PC-9 (cell line): ENCODE measurements around the gene IFI27L2. TPM values are rescaled to one million over a fixed set of nuclear protein-coding genes. Genes with fewer than 3 reads are reported as not detected.

ENCODE experiments used
- BruUV-seq: library from RNA; stranded (reverse); fragments of 400-500 nt; replicated peaks from 2 replicates; lab custom pipeline; 2021; lab: Mats Ljungman, UMichigan
- CTCF ChIA-PET: fragments of 300-600 bp; sonication (Branson Sonifier 250); formaldehyde crosslinking; loops from one replicate; lab custom pipeline; 2022; ENCODE audit warnings: antibody characterized with exemption; lab: Charles Lee
- POLR2A ChIA-PET: fragments of 300-600 bp; sonication (Branson Sonifier 250); formaldehyde crosslinking; loops from one replicate; lab custom pipeline; 2022; ENCODE audit warnings: antibody characterized with exemption; ENCODE audit not compliant: unreplicated experiment; lab: Charles Lee
- DNase-seq, 2 experiments: peaks; one replicate each; pipeline versions ENCODE4 v3.0.0 to v3.0.0-alpha.2; 2015 to 2022; ENCODE audit warnings: mixed read lengths in 1 of 2
- H2AFZ ChIP-seq: fragments of 200-600 bp; sonication (generic); 2 replicates; pipeline ENCODE4 v1.8.1; 2017; ENCODE audit warnings: antibody characterized with exemption
- H3F3A ChIP-seq: fragments of 200-600 bp; sonication (generic); 2 replicates; pipeline ENCODE4 v1.8.1; 2017; ENCODE audit warnings: antibody characterized with exemption, mild to moderate bottlenecking, low read depth; ENCODE audit not compliant: insufficient read depth
- H3K27ac ChIP-seq: fragments of 200-600 bp; sonication (generic); 2 replicates; pipeline ENCODE4 v1.6.1; 2016; ENCODE audit warnings: mixed run types
- H3K27me3 ChIP-seq: fragments of 200-600 bp; sonication (generic); 2 replicates; pipeline ENCODE4 v1.6.1; 2016; ENCODE audit warnings: low read depth, mixed run types; ENCODE audit not compliant: insufficient read depth
- H3K36me3 ChIP-seq: fragments of 200-600 bp; sonication (generic); 2 replicates; pipeline ENCODE4 v1.6.1; 2016; ENCODE audit warnings: low read depth, mixed run types
- H3K4me1 ChIP-seq: fragments of 200-600 bp; sonication (generic); replicated peaks from 2 replicates; pipeline ENCODE4 v1.6.1; 2016; ENCODE audit warnings: mixed run types; ENCODE audit not compliant: insufficient read depth
- H3K4me2 ChIP-seq: fragments of 200-600 bp; sonication (generic); 2 replicates; pipeline ENCODE4 v1.6.1; 2017; ENCODE audit warnings: mixed run types
- H3K4me3 ChIP-seq: fragments of 200-600 bp; sonication (generic); 2 replicates; pipeline ENCODE4 v1.6.1; 2016; ENCODE audit warnings: mixed run types
- H3K79me2 ChIP-seq: fragments of 200-600 bp; sonication (generic); 2 replicates; pipeline ENCODE4 v1.6.1; 2017; ENCODE audit warnings: low read depth, mixed run types
- H3K9me2 ChIP-seq: fragments of 200-600 bp; sonication (generic); 2 replicates; pipeline ENCODE4 v1.8.1; 2017; ENCODE audit warnings: mild to moderate bottlenecking; ENCODE audit not compliant: insufficient read depth
- H3K9me3 ChIP-seq: fragments of 200-600 bp; sonication (generic); 2 replicates; pipeline ENCODE4 v1.8.1; 2016; ENCODE audit warnings: low read depth; ENCODE audit not compliant: insufficient read depth
- H4K20me1 ChIP-seq: fragments of 200-600 bp; sonication (generic); 2 replicates; pipeline ENCODE4 v1.8.1; 2017; ENCODE audit not compliant: insufficient read depth
- CTCF ChIP-seq: fragments of 200-600 bp; sonication (generic); conservative IDR thresholded peaks from 2 replicates; pipeline ENCODE4 v1.6.1; 2017; ENCODE audit warnings: mixed run types, antibody characterized with exemption, mild to moderate bottlenecking, moderate library complexity
- EZH2 ChIP-seq: fragments of 200-600 bp; sonication (generic); IDR thresholded peaks from 2 replicates; pipeline ENCODE4 v1.8.0; 2017; ENCODE audit warnings: antibody characterized with exemption, low read depth
- intact Hi-C: fragments of 100-400 bp; cut with micrococcal nuclease; formaldehyde crosslinking; loops from one replicate; pipeline ENCODE4 v1.10.0; 2022; ENCODE audit not compliant: unreplicated experiment
- total RNA-seq: library from RNA; stranded (reverse); gene quantifications from 2 replicates; pipeline ENCODE4 v1.2.3, GENCODE V29; 2021

Gene IFI27L2
- total RNA-seq, 1 experiment from 2014 or later: 5.4 TPM

GRCh38 chr14:94099006-94099405, 30.4 kb downstream of the IFI27L2 start:
- CTCF ChIA-PET: no interaction called here

GRCh38 chr14:94098326-94098992, 30.9 kb downstream of the IFI27L2 start:
- H3K27me3 ChIP-seq: no peaks in the 10 kb centered on the region
- no peaks in the 10 kb centered on the region for H3F3A ChIP-seq
- H3K4me2 ChIP-seq: no peak overlapping the region
- H3K4me1 ChIP-seq: no peaks in the 10 kb centered on the region
- H3K4me3 ChIP-seq: no peak overlapping the region
- POLR2A ChIA-PET: no interaction called here
- H3K9me3 ChIP-seq: no peaks in the 10 kb centered on the region
- no peak overlapping the region for H2AFZ ChIP-seq
- intact Hi-C loops: no loop called here
- no peaks in the 10 kb centered on the region for H3K36me3 ChIP-seq
- no TSS peak for BruUV-seq
- CTCF ChIA-PET: no interaction called here
- H4K20me1 ChIP-seq: no peaks in the 10 kb centered on the region
- TF ChIP-seq EZH2: no peak
- no peak for TF ChIP-seq CTCF
- no peak overlapping the region for H3K27ac ChIP-seq
- DNase-seq: no peak
- H3K79me2 ChIP-seq: no peaks in the 10 kb centered on the region
- no peaks in the 10 kb centered on the region for H3K9me2 ChIP-seq

More at GRCh38 chr14:94099006-94099405, 30.4 kb downstream of the IFI27L2 start:
- Histone ChIP-seq H3K36me3 (no peaks in the 10 kb centered on the region), H3K27me3 (no peaks in the 10 kb centered on the region), H3K79me2 (no peaks in the 10 kb centered on the region), H4K20me1 (no peaks in the 10 kb centered on the region), H3K4me2 (no peak overlapping the region), H3K4me3 (no peak overlapping the region), H3K27ac (no peak overlapping the region), H2AFZ (no peak overlapping the region), H3F3A (no peaks in the 10 kb centered on the region), H3K9me3 (no peaks in the 10 kb centered on the region), H3K9me2 (no peaks in the 10 kb centered on the region), H3K4me1 (no peaks in the 10 kb centered on the region)
- no TSS peak for BruUV-seq
- POLR2A ChIA-PET: no interaction called here
- DNase-seq: no peak
- intact Hi-C loops: no loop called here
- TF ChIP-seq EZH2: no peak
- no peak for TF ChIP-seq CTCF

GRCh38 chr14:94097091-94097490, 32.3 kb downstream of the IFI27L2 start:
- H3K4me3 ChIP-seq: no peak overlapping the region
- ChIA-PET CTCF (no interaction called here), POLR2A (no interaction called here)
- no peaks in the 10 kb centered on the region for H3F3A ChIP-seq
- TF ChIP-seq EZH2 (no peak), CTCF (no peak)
- BruUV-seq: no TSS peak
- no peaks in the 10 kb centered on the region for H3K4me1 ChIP-seq
- no peaks in the 10 kb centered on the region for H3K9me2 ChIP-seq
- no peak overlapping the region for H3K4me2 ChIP-seq
- no peaks in the 10 kb centered on the region for H3K9me3 ChIP-seq
- H3K27ac ChIP-seq: no peak overlapping the region
- H3K27me3 ChIP-seq: no peaks in the 10 kb centered on the region
- no peak overlapping the region for H2AFZ ChIP-seq
- DNase-seq: no peak
- intact Hi-C loops: no loop called here
- H4K20me1 ChIP-seq: no peaks in the 10 kb centered on the region
- H3K79me2 ChIP-seq: no peaks in the 10 kb centered on the region
- H3K36me3 ChIP-seq: no peaks in the 10 kb centered on the region
